Large intestine (tissue), 3 donors: ENCODE results near the gene CHAF1A. TPM values are rescaled to one million over a fixed set of nuclear protein-coding genes. Genes with fewer than 3 reads are reported as not detected.
A peak's percentile ranks its signal among the peaks of the same experiment; 100 is the strongest.

Source experiments
- DNase-seq, 2 donors: peaks; one replicate each; pipeline versions ENCODE4 v3.0.0 to v3.0.0-alpha.2; 2013
- H3K27ac ChIP-seq: one replicate; pipeline ENCODE4 v1.5.1; 2013; ENCODE audit warnings: low read length
- H3K27me3 ChIP-seq: 2 replicates; pipeline ENCODE4 v1.6.1; 2013; ENCODE audit warnings: low read length; ENCODE audit not compliant: control insufficient read depth, insufficient read depth
- H3K36me3 ChIP-seq: 2 replicates; pipeline ENCODE4 v1.6.1; 2013; ENCODE audit warnings: low read length; ENCODE audit not compliant: control insufficient read depth, insufficient read depth
- H3K4me1 ChIP-seq: one replicate; pipeline ENCODE4 v1.6.1; 2013; ENCODE audit warnings: low read length; ENCODE audit not compliant: control insufficient read depth, insufficient read depth
- H3K4me3 ChIP-seq: one replicate; pipeline ENCODE4 v1.5.1; 2013; ENCODE audit warnings: low read length
- H3K9me3 ChIP-seq: one replicate; pipeline ENCODE4 v1.6.1; 2013; ENCODE audit warnings: mild to moderate bottlenecking, low read depth, low read length, moderate library complexity; ENCODE audit not compliant: control insufficient read depth
- WGBS: methylation state at CpG from one replicate; pipeline ENCODE4 v1.1.5; 2013; ENCODE audit warnings: low lambda C conversion rate; ENCODE audit not compliant: insufficient coverage; 5-methylcytosine and 5-hydroxymethylcytosine counted together
- polyA plus RNA-seq: library from polyadenylated mRNA; unstranded; fragments of 120-200 nt; gene quantifications from one replicate; pipeline ENCODE4 v1.2.1, GENCODE V29; 2013

Gene CHAF1A
- polyA plus RNA-seq, 1 donor = 12.4 TPM

DNA sequence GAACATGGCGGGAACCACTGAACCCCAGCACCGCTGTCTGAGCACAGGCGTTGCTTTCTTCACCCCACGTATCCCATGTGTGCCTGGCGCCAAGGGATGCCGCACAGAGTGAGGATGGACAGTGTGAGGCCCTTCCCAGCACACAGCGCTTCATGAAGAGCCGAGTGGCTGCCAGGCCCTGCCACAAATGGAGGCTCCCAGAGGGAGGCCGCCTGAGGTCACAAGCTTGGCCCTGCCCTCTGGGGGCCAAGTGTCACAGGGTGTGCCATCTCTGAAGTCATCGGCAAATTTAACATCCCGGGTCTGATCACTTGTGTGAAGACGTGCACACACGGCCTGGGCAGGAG lies 34.7 kb upstream of the CHAF1A start:
- H3K4me1 ChIP-seq = peaks cover 45% of the 10 kb centered on the region
- DNase-seq = no peak
- no peak overlapping the region for H3K27ac ChIP-seq

DNA sequence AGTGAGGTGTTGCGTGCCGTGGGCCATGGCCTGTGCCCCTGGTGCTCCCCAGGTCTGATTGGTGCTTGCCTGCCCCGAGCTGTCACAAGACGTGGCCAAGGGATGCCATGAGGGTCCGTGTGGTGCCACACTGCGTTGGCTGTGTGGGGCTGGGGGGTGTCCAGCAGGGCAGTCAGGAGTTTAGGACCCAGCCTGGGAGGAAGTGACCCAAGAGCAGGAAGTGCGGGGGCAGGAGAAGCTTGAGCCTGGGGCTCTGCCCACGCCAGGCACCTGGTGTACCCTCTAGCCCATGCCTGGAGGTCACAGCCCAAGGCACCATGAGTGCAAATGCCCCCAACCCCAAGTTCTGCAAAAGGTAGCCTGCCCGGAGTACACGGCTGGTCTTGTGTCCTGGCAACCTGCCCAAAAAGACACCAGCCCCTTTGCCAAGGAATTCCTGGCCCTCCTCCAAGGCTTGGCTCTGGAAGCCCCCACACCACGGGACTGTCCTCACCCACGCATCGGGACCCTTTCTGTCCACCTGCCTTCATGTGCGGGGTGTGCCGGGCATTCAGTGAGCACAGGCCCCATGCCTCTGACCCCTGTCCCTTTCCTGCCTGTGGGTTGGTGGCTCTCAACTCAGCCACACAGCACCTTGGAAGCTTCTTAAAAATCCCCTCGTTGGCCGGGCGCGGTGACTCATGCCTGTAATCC lies 34.2 kb upstream of the CHAF1A start:
- Histone ChIP-seq H3K36me3 (peaks cover 66% of the 10 kb centered on the region), H3K27me3 (no peaks in the 10 kb centered on the region), H3K4me3 (no peak overlapping the region), H3K9me3 (no peaks in the 10 kb centered on the region), H3K27ac (no peak overlapping the region), H3K4me1 (peaks cover 50% of the 10 kb centered on the region)
- no CpG with 5 or more reads among the region's 19 CpGs for WGBS
- DNase-seq = no peak

More for the DNA sequence above, 34.7 kb upstream of the CHAF1A start:
- Histone ChIP-seq H3K36me3 (peaks cover 71% of the 10 kb centered on the region), H3K27me3 (no peaks in the 10 kb centered on the region), H3K4me3 (no peak overlapping the region), H3K9me3 (no peaks in the 10 kb centered on the region)
- WGBS = no CpG with 5 or more reads among the region's 13 CpGs

DNA sequence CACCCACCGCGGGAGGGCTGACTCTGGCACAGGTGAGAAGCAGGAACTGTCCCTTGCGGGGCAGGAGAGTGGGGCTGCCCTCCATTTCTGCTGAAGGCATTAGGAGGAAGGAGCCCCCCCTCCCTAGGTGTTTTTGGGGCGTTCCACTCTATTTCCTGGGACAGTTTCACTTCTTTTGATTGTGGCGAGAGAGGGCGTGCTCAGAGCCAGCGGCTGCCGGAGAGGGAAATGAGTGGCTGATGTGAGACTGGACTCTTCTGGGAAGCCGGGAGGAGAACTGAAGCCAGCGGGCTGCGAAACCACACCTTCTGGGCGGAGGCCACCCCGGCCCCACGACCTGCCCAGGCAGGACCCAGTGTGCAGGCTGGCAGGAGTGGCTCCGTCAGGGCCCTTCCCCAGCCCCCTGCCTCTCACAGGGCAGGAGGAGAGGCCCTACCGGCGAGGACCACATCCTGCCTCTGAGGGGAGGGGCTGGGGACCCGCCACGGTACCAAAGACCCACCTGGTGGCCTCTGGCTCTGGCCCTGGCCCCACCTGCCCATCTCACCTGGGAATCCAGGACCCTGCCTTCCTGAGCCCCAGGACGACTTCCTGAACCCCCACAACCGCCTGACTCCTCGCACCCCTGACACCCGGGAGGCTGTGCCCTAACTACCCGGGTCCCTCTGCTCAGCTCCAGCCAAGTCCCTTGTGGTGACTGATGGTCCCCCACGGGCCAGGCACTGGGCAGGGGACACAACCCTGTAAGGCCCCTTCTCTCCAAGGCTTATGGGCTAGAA lies 33.1 kb upstream of the CHAF1A start:
- peak; percentile 51 to 66 for DNase-seq
- H3K9me3 ChIP-seq = peaks cover 3% of the 10 kb centered on the region
- H3K27ac ChIP-seq = peak overlapping the region; percentile 78
- H3K36me3 ChIP-seq = peaks cover 59% of the 10 kb centered on the region
- no peaks in the 10 kb centered on the region for H3K27me3 ChIP-seq
- peaks cover 61% of the 10 kb centered on the region for H3K4me1 ChIP-seq
- H3K4me3 ChIP-seq = no peak overlapping the region
- WGBS = no CpG with 5 or more reads among the region's 25 CpGs

DNA sequence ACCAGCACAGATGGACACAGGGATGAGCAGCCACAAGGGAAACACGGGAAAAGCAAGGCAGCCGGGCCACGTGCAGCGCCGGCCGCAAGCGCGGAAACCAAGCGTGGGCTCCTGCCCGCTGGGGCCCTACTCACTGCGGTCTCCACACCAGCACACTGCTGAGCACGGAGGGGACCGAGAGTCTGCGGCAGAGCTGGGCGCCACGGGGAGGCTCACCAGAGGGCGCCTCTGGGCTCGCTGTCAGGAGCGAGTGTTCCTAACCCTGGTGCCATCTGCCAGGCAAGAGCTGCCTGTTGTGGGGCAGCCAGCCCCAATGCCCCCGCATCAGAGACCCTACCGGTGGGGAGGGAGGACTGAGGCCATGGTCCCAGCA lies 32.6 kb upstream of the CHAF1A start:
- H3K27me3 ChIP-seq = no peaks in the 10 kb centered on the region
- H3K4me1 ChIP-seq = peaks cover 66% of the 10 kb centered on the region
- peak overlapping the region; percentile 78 for H3K27ac ChIP-seq
- no CpG with 5 or more reads among the region's 21 CpGs for WGBS
- H3K4me3 ChIP-seq = no peak overlapping the region
- H3K9me3 ChIP-seq = peaks cover 3% of the 10 kb centered on the region
- H3K36me3 ChIP-seq = peaks cover 55% of the 10 kb centered on the region
- no peak for DNase-seq

DNA sequence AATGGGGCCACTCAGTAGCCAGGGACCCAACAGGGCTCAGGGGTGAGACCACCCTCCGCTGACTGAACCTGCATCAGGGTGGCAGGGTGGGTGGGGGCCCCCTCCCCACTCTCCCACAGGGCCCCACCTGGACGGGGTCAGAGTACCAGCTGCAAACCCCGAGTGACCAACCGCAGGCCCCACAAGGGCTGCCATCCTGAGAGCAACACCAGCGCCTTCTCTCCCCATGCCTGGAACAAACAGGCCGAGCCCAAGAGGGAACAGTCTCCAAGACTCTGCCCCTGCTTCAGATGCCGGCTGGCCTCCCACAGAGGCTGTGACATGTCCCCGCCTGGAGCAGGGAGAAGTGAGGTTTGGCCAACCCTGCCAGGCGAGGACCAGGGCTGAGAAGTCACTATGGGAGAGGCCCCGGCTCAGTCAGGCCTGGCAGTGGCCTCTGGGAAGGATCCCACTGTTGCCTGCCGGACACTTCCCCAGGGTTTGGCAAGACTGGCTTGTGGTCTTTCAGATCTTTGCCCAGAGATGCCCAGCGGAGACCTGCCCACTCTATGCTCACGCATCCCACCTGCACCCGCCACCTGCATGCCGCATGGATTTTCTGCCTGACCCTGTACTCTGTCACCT lies 31.9 kb upstream of the CHAF1A start:
- Histone ChIP-seq H3K9me3 (peaks cover 3% of the 10 kb centered on the region), H3K4me3 (no peak overlapping the region), H3K36me3 (peaks cover 49% of the 10 kb centered on the region), H3K4me1 (peaks cover 73% of the 10 kb centered on the region), H3K27ac (no peak overlapping the region), H3K27me3 (no peaks in the 10 kb centered on the region)
- WGBS = no CpG with 5 or more reads among the region's 15 CpGs
- DNase-seq = no peak

GRCh38 chr19:4371247-4372164 lies 30.9 kb upstream of the CHAF1A start:
- Histone ChIP-seq H3K27ac (no peak overlapping the region), H3K9me3 (peaks cover 3% of the 10 kb centered on the region), H3K36me3 (peaks cover 40% of the 10 kb centered on the region), H3K27me3 (no peaks in the 10 kb centered on the region), H3K4me1 (peaks cover 83% of the 10 kb centered on the region), H3K4me3 (no peak overlapping the region)
- DNase-seq = no peak
- no CpG with 5 or more reads among the region's 31 CpGs for WGBS

DNA sequence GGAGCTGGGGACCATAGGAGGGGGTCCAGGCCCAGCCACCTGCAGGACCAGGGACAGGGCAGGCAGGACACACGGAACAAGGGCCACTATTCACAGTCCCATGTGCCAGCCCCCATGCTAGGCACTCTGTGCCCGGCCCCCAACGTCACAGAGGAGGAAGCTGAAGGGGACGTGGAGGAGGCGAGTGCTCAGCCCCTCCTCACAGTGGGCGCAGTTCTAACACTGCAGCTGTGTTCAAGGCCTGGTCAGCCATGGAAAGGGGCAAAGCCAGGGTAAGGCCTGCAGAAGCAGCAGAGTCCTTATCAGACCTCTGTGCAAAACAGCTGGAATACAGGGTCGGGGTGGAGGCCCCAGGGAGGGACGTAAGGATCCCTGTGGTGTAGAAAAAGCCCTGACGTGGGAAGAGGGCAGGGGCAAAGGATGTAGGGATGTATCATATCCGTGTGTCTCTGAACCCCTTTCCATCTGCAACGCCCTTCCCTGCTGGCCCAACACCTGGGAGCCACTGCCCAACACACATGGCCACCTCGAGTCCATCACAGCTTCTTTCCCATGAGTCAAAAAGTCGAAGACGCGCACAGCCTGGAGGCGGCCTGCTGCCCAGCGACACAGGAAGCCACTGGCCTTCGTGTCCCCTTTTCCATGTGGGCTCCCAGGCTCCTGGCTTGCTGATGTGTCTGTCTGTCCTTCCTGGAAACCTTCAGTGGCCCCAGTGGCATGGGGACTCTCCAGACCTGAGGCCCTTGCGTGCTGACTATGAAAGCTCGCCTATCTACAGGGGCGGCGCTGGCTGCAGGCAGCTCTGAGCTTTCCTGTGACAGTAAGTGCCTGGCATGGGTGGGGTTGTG lies 30.1 kb upstream of the CHAF1A start:
- Histone ChIP-seq H3K27ac (peak overlapping the region; percentile 95), H3K4me3 (no peak overlapping the region), H3K36me3 (peaks cover 39% of the 10 kb centered on the region), H3K9me3 (peaks cover 3% of the 10 kb centered on the region), H3K4me1 (peaks cover 92% of the 10 kb centered on the region), H3K27me3 (no peaks in the 10 kb centered on the region)
- no CpG with 5 or more reads among the region's 22 CpGs for WGBS
- no peak for DNase-seq

DNA sequence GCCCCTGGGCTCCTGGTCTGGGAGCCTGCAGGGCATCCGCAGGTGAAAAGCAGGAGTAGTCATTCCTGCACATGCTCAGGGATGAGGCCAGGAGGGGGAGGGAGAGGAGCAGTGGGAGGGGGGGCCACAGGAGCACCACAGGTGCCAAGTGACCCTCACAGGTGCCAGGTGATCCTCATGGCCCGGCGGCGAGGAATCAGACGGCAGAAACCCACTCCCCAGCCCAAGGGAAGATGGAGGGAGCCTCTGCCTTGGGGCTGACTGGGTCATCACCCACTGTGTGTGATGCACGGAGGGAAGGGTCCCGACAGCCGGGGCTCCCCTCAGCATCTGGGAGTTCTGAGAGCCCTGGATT lies 29.4 kb upstream of the CHAF1A start:
- H3K9me3 ChIP-seq = peaks cover 3% of the 10 kb centered on the region
- peak overlapping the region; percentile 95 for H3K27ac ChIP-seq
- peaks cover 38% of the 10 kb centered on the region for H3K36me3 ChIP-seq
- H3K27me3 ChIP-seq = no peaks in the 10 kb centered on the region
- no peak for DNase-seq
- H3K4me1 ChIP-seq = peaks cover 93% of the 10 kb centered on the region
- no peak overlapping the region for H3K4me3 ChIP-seq
- no CpG with 5 or more reads among the region's 8 CpGs for WGBS

DNA sequence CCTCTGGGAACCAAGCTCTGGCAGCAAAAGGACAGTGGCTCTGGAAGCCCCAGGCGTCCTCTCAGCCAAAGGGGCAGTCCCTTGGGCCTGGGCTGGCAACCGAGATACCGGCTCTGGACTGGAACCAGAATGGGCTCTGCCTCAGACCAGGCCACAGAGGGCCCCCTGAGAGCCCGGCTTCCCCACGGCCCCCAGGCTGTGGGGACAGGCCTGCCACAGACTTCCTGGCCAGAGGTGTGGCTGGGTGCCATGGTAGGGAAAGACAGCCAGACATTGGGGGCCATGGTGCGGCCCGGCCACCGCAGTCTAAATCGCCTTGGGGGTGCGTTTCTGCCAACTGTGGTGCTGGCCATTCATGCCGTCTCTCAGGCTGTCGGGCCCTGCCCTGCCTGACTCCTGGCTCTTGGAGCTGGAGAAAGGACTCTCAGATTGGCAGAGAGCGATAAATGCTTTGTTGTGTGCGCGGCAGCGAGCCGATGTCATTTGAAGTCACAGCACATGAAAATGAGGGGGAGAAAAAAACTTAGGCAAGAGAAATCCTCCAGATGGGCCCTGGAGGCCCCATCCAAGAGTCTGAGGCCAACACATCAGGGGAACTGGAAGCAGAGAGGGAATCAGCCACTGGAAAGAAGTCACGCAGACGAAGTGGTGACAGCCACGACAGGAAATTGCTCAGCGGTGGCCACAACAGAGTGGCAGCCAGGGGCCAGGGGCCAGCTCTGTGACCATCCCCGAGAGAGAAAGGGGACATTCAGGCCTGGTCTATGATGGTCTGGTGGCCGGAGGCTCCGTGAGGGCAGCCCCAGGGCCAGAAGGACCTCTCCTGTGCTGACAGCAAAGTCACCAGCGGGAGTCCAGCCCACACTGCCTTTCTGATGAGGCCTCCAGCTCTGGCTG lies 28.6 kb upstream of the CHAF1A start:
- WGBS = no CpG with 5 or more reads among the region's 25 CpGs
- Histone ChIP-seq H3K36me3 (peaks cover 37% of the 10 kb centered on the region), H3K27ac (peak overlapping the region; percentile 95), H3K9me3 (peaks cover 3% of the 10 kb centered on the region), H3K4me3 (no peak overlapping the region), H3K27me3 (no peaks in the 10 kb centered on the region), H3K4me1 (peaks cover 94% of the 10 kb centered on the region)
- DNase-seq = no peak
